K562 (cell line): Measurements from ENCODE around the gene FAM222A. TPM values are rescaled to one million over a fixed set of nuclear protein-coding genes. Genes with fewer than 3 reads are reported as not detected.
A peak's percentile ranks its signal among the peaks of the same experiment; 100 is the strongest.

Experiments used
- ATAC-seq: fragments of 200-7000 bp; cut with Tn5 transposase; 3 replicates; pipeline ENCODE4 v1.9.1; 2020; ENCODE audit warnings: moderate library complexity
- BruUV-seq: library from RNA; stranded (reverse); fragments of 400-500 nt; replicated peaks from 2 replicates; lab custom pipeline; 2021; lab: Mats Ljungman, UMichigan
- CTCF ChIA-PET: fragments of 300-600 bp; formaldehyde crosslinking; extraction: SDS; loops from one replicate; lab custom pipeline; 2021; ENCODE audit warnings: low intra/inter-chr PET ratio; lab: Yijun Ruan, JAX
- POLR2A ChIA-PET: fragments of 300-600, 350-650 bp; sonication (Branson Sonifier 250); formaldehyde crosslinking; extraction: SDS; loops from one replicate; lab custom pipeline; 2021; ENCODE audit warnings: antibody characterized with exemption, inconsistent platforms; lab: Yijun Ruan, JAX
- DNase-seq, 4 experiments: peaks; one replicate each; pipeline versions ENCODE4 v3.0.0 to v3.0.0-alpha.2; 2011 to 2018; ENCODE audit warnings: low spot score in 3 of 4, mixed read lengths in 3 of 4; ENCODE audit errors: extremely low read depth in 1 of 4
- FAIRE-seq: peaks from 2 replicates; lab custom pipeline; 2011; peaks lifted over from hg19 to GRCh38; lab: Jason Lieb, UNC
- H2AFZ ChIP-seq: 2 replicates; pipeline ENCODE4 v1.6.0; 2011; ENCODE audit warnings: low read depth, low read length, control low read depth, inconsistent platforms
- H3K27ac ChIP-seq: fragments of 200-600 bp; 3 replicates; pipeline ENCODE4 v1.8.0; 2011; ENCODE audit warnings: low read depth, mild to moderate bottlenecking, control low read depth, inconsistent platforms, low read length, moderate library complexity, mixed read lengths; ENCODE audit errors: extremely low read depth
- H3K27me3 ChIP-seq, 2 experiments: fragments of 300-600 bp in 1 of 2; 2 replicates in 1 of 2; 3 replicates in 1 of 2; pipeline versions ENCODE4 v1.6.0 to v1.8.0; 2011; ENCODE audit warnings: inconsistent platforms in 2 of 2, low read length in 2 of 2, mild to moderate bottlenecking in 1 of 2, mixed read lengths in 1 of 2, moderate library complexity in 1 of 2; ENCODE audit not compliant: control insufficient read depth in 2 of 2, insufficient read depth in 2 of 2
- H3K36me3 ChIP-seq: fragments of 300-600 bp; 3 replicates; pipeline ENCODE4 v1.8.0; 2011; ENCODE audit warnings: mild to moderate bottlenecking, low read length, inconsistent platforms; ENCODE audit not compliant: control insufficient read depth, insufficient read depth
- H3K4me1 ChIP-seq, 2 experiments: fragments of 200-600 bp in 1 of 2; replicated peaks in 1 of 2; 2 replicates in 1 of 2; 3 replicates in 1 of 2; pipeline versions ENCODE4 v1.5.1 to v1.8.0; 2011; ENCODE audit warnings: inconsistent platforms in 2 of 2, low read length in 2 of 2, mild to moderate bottlenecking in 1 of 2, mixed read lengths in 1 of 2, moderate library complexity in 1 of 2; ENCODE audit not compliant: control insufficient read depth in 2 of 2, insufficient read depth in 2 of 2
- H3K4me2 ChIP-seq: 2 replicates; pipeline ENCODE4 v1.6.1; 2011; ENCODE audit warnings: low read length, control low read depth, inconsistent platforms, mixed read lengths; ENCODE audit not compliant: insufficient read depth
- H3K4me3 ChIP-seq: fragments of 200-600 bp; sonication (generic), shearing (Covaris generic); 2 replicates; pipeline ENCODE4 v1.5.1; 2016; ENCODE audit warnings: control low read depth, inconsistent platforms
- H3K79me2 ChIP-seq: fragments of 200-600 bp; 3 replicates; pipeline ENCODE4 v1.8.0; 2011; ENCODE audit warnings: low read length, inconsistent platforms; ENCODE audit not compliant: control insufficient read depth, insufficient read depth
- H3K9ac ChIP-seq, 2 experiments: 2 replicates each; pipeline versions ENCODE4 v1.6.0 to v1.6.1; 2011; ENCODE audit warnings: low read depth in 2 of 2, low read length in 2 of 2, control low read depth in 1 of 2, inconsistent platforms in 1 of 2, mild to moderate bottlenecking in 1 of 2, mixed read lengths in 1 of 2; ENCODE audit not compliant: insufficient read depth in 1 of 2
- H3K9me1 ChIP-seq: one replicate; pipeline ENCODE4 v1.6.0; 2011; ENCODE audit warnings: inconsistent platforms, mild to moderate bottlenecking, low read length, moderate library complexity; ENCODE audit not compliant: control insufficient read depth, insufficient read depth
- H3K9me3 ChIP-seq: replicated peaks from 2 replicates; pipeline ENCODE4 v1.5.1; 2011; ENCODE audit warnings: low read depth, low read length, inconsistent platforms; ENCODE audit not compliant: control insufficient read depth, insufficient read depth
- H4K20me1 ChIP-seq: replicated peaks from 2 replicates; pipeline ENCODE4 v1.6.1; 2011; ENCODE audit warnings: low read length, inconsistent platforms, mixed read lengths; ENCODE audit not compliant: control insufficient read depth, insufficient read depth
- BRD9 ChIP-seq: fragments of 450-650 bp; IDR thresholded peaks from 2 replicates; pipeline ENCODE4 v1.6.1; 2018; ENCODE audit warnings: low read depth; ENCODE audit not compliant: partially characterized antibody
- NFIC ChIP-seq: fragments of 450-650 bp; IDR thresholded peaks from 2 replicates; pipeline ENCODE4 v1.6.1; 2017; ENCODE audit warnings: mild to moderate bottlenecking, inconsistent platforms
- PHF8 ChIP-seq: fragments of 200-600 bp; sonication (generic); IDR thresholded peaks from 2 replicates; pipeline ENCODE4 v1.6.1; 2012; ENCODE audit warnings: mixed run types, mild to moderate bottlenecking, inconsistent platforms, low read length, moderate library complexity, borderline replicate concordance
- RBM25 ChIP-seq: fragments of 200-400 bp; formaldehyde crosslinking; IDR thresholded peaks from 2 replicates; pipeline ENCODE4 v1.6.1; 2018; ENCODE audit warnings: low read length, low read depth, moderate library complexity; ENCODE audit not compliant: severe bottlenecking
- SIRT6 ChIP-seq: IDR thresholded peaks from one replicate; pipeline ENCODE4 v1.6.1; 2012; ENCODE audit warnings: low read depth, mild to moderate bottlenecking, control low read depth, inconsistent platforms, low read length, moderate library complexity
- SMARCA5 ChIP-seq: fragments of 450-650 bp; IDR thresholded peaks from 2 replicates; pipeline ENCODE4 v1.6.1; 2016
- ZFP36 ChIP-seq: fragments of 150-350 bp; IDR thresholded peaks from 2 replicates; pipeline ENCODE4 v1.6.1; 2018; ENCODE audit warnings: low read length, low read depth; ENCODE audit not compliant: partially characterized antibody
- ZKSCAN1 ChIP-seq: fragments of 150-350 bp; IDR thresholded peaks from 2 replicates; pipeline ENCODE4 v1.6.1; 2016; ENCODE audit warnings: low read depth, low read length
- ZNF512 ChIP-seq: IDR thresholded peaks from 2 replicates; pipeline ENCODE4 v1.6.1; 2016; ENCODE audit warnings: missing genetic modification characterization, missing compliant biosample characterization
- ZNF551 ChIP-seq: fragments of 250-450 bp; sonication (Bioruptor Pico); IDR thresholded peaks from 2 replicates; pipeline ENCODE4 v1.5.0; 2021; ENCODE audit warnings: mild to moderate bottlenecking, moderate library complexity
- WGBS: fragments of 100-300 bp; shearing (Covaris generic); methylation state at CpG from one replicate; pipeline ENCODE4 v1.1.6; 2016; ENCODE audit warnings: low coverage, mixed read lengths; ENCODE audit not compliant: insufficient coverage; ENCODE audit errors: missing lambda C conversion rate; 5-methylcytosine and 5-hydroxymethylcytosine counted together
- in situ Hi-C: fragments of 300-500 bp; cut with MboI; formaldehyde crosslinking; loops from 4 replicates; pipeline ENCODE4 v1.15.0; 2018; ENCODE audit warnings: inconsistent platforms, mixed read lengths
- intact Hi-C: fragments of 100-400 bp; cut with micrococcal nuclease; formaldehyde crosslinking; loops from 2 replicates; pipeline ENCODE4 v1.14.2; 2022
- polyA plus RNA-seq, 8 experiments: library from polyadenylated mRNA; depleted of rRNA in 4 of 8; stranded (reverse) in 5 of 8; unstranded in 3 of 8; fragments of >200 nt; fragmentation: Nextera tagmentation in 2 of 8; fragmentation: Illumina TruSeq in 1 of 8; extraction: Ambion mirVana in 2 of 8; extraction: Trizol in 1 of 8; gene quantifications; 2 replicates each; pipeline versions ENCODE4 v1.2.1 to v1.2.3, GENCODE V29; 2011 to 2014; ENCODE audit warnings: inconsistent platforms in 1 of 8, missing spikeins in 1 of 8
- total RNA-seq, 7 experiments: library from RNA; depleted of rRNA in 6 of 7; stranded (reverse); fragments of >200 nt in 6 of 7; fragmentation: Illumina TruSeq in 2 of 7; extraction: Trizol in 2 of 7; gene quantifications; 2 replicates each; pipeline versions ENCODE4 v1.2.1 to v1.2.3, GENCODE V29; 2011 to 2021; ENCODE audit warnings: low replicate concordance in 1 of 7

Gene FAM222A
- total and polyA plus RNA-seq, 9 of the 15 experiments (the other 6 are each of a cell fraction or from before 2014, with no cell fraction given), result 0.03 to 0.36 (median 0.12) TPM; not detected in 1

GRCh38 chr12:109816870-109817269 lies 103.2 kb downstream of the FAM222A start:
- CTCF ChIA-PET, result no interaction called here
- under 1% methylated on average over 7 of the region's 7 CpGs for WGBS
- H3K9me3 ChIP-seq, result no peaks in the 10 kb centered on the region
- no peaks in the 10 kb centered on the region for H3K36me3 ChIP-seq
- in situ Hi-C loops (no loop called here), intact Hi-C loops (no loop called here)
- H2AFZ ChIP-seq, result no peak overlapping the region
- no peak for DNase-seq
- no peaks in the 10 kb centered on the region; a peak in 1 of 5 replicates for H3K4me1 ChIP-seq
- no peak for TF ChIP-seq SIRT6
- peak; percentile 84 for TF ChIP-seq ZKSCAN1
- TF ChIP-seq BRD9, result no peak
- H3K27ac ChIP-seq, result no peak overlapping the region
- H3K4me3 ChIP-seq, result no peak overlapping the region
- H3K27me3 ChIP-seq, result peaks cover 11 to 53% of the 10 kb centered on the region in 2 experiments; a peak in 4 of 5 replicates
- POLR2A ChIA-PET, result no interaction called here
- no TSS peak for BruUV-seq
- H3K9ac ChIP-seq, result no peak overlapping the region
- ATAC-seq, result no peak
- no peaks in the 10 kb centered on the region; the same call in 1 of the 2 replicates for H4K20me1 ChIP-seq
- no peaks in the 10 kb centered on the region for H3K9me1 ChIP-seq
- FAIRE-seq, result no peak
- H3K4me2 ChIP-seq, result no peak overlapping the region
- H3K79me2 ChIP-seq, result no peaks in the 10 kb centered on the region

GRCh38 chr12:109817627-109818231 lies 104.1 kb downstream of the FAM222A start:
- no peaks in the 10 kb centered on the region for H3K79me2 ChIP-seq
- H3K4me2 ChIP-seq, result no peak overlapping the region
- H3K9me3 ChIP-seq, result no peaks in the 10 kb centered on the region
- in situ Hi-C loops (no loop called here), intact Hi-C loops (no loop called here)
- no peak for FAIRE-seq
- no peak for ATAC-seq
- H3K27ac ChIP-seq, result no peak overlapping the region
- no peak overlapping the region for H2AFZ ChIP-seq
- TF ChIP-seq ZNF551 (no peak), SMARCA5 (peak; percentile 60; the same call in 1 of the 2 replicates), ZFP36 (peak; percentile 36), NFIC (no peak), ZNF512 (tag) (no peak), RBM25 (peak; percentile 68), PHF8 (no peak)
- ChIA-PET POLR2A (no interaction called here), CTCF (no interaction called here)
- no peak overlapping the region for H3K4me3 ChIP-seq
- H3K36me3 ChIP-seq, result no peaks in the 10 kb centered on the region
- no peak for DNase-seq
- H3K4me1 ChIP-seq, result no peaks in the 10 kb centered on the region; a peak in 2 of 5 replicates
- H4K20me1 ChIP-seq, result no peaks in the 10 kb centered on the region; the same call in 1 of the 2 replicates
- BruUV-seq, result no TSS peak
- peaks cover 15 to 60% of the 10 kb centered on the region in 2 experiments; a peak in 4 of 5 replicates for H3K27me3 ChIP-seq
- WGBS, result 8% methylated on average over 8 of the region's 8 CpGs
- H3K9ac ChIP-seq, result 0 out of 4 replicates have a peak overlapping the region, but pooled peaks of 1 of the 2 experiments have one; percentile 26
- H3K9me1 ChIP-seq, result no peaks in the 10 kb centered on the region
